Motor neuron (in vitro differentiated cells): ENCODE results near the gene NR1H4. TPM values are rescaled to one million over a fixed set of nuclear protein-coding genes. Genes with fewer than 3 reads are reported as not detected.
A peak's percentile ranks its signal among the peaks of the same experiment; 100 is the strongest.

Experiments used
- ATAC-seq, 8 experiments: fragments of 200-7000 bp; cut with Tn5 transposase; replicated peaks in 6 of 8; 2 replicates each; pipeline ENCODE4 v1.8.0; 2021; ENCODE audit warnings: mild to moderate bottlenecking in 8 of 8, moderate library complexity in 8 of 8
- H3K27ac ChIP-seq, 2 donors: fragments of 250-450 bp; sonication (Bioruptor Pico); 2 replicates each; pipeline ENCODE4 v1.9.0; 2021; ENCODE audit warnings: antibody characterized with exemption in 2 of 2, mild to moderate bottlenecking in 2 of 2, moderate library complexity in 1 of 2
- H3K4me1 ChIP-seq, 2 donors: fragments of 250-450 bp; sonication (Bioruptor Pico); replicated peaks in 1 of 2; 2 replicates each; pipeline ENCODE4 v1.6.1; 2021; ENCODE audit warnings: antibody characterized with exemption in 2 of 2, mild to moderate bottlenecking in 2 of 2, moderate library complexity in 1 of 2
- H3K4me3 ChIP-seq, 5 donors: fragments of 250-450 bp; sonication (Bioruptor Pico); 2 replicates each; pipeline ENCODE4 v1.9.0; 2021; ENCODE audit warnings: antibody characterized with exemption in 5 of 5, mild to moderate bottlenecking in 5 of 5, moderate library complexity in 4 of 5
- WGBS, 10 experiments: fragments of 450-650 bp; shearing (Covaris generic); methylation state at CpG; one replicate each; pipeline ENCODE4 v1.0.0; 2022; 5-methylcytosine and 5-hydroxymethylcytosine counted together
- in situ Hi-C, 9 experiments: fragments of 400-800 bp; cut with MboI; loops; one replicate each; pipeline ENCODE4 v1.15.0; 2021; ENCODE audit warnings: low sequenced_read_pairs in 9 of 9, low pct_unique_long_range_greater_than_20kb in 2 of 9; ENCODE audit not compliant: unreplicated experiment in 9 of 9
- total RNA-seq, 8 experiments: library from RNA; unstranded; fragments of 300-600 nt; gene quantifications; 2 replicates each; pipeline versions ENCODE4 v1.2.3 to v1.2.4, GENCODE V29; 2022

The NR1H4 gene
- total RNA-seq, 8 experiments from 2014 or later: 0.05 to 6.1 (median 1.00) TPM; not detected in 5

GRCh38 chr12:100476013-100476751 lies 2.5 kb downstream of the NR1H4 start:
- no peak overlapping the region for H3K27ac ChIP-seq
- H3K4me3 ChIP-seq: no peak overlapping the region
- 28 to 100% (median 74%) methylated on average over 1 to 13 of the region's 14 CpGs; no CpG with 5 or more reads in 2 of the 10 experiments for WGBS, 10 experiments
- H3K4me1 ChIP-seq: no peaks in the 10 kb centered on the region
- in situ Hi-C loops: no loop called here
- ATAC-seq: no peak

- Histone ChIP-seq H3K27ac (no peak overlapping the region), H3K4me3 (no peak overlapping the region), H3K4me1 (no peaks in the 10 kb centered on the region)
- ATAC-seq: no peak
- WGBS, 10 experiments: 46 to 91% (median 73%) methylated on average over 1 to 5 of the region's 5 CpGs
- in situ Hi-C loops: no loop called here
These were observed 7.4 kb downstream of the NR1H4 start for GRCh38 chr12:100481021-100481420.

GRCh38 chr12:100484183-100484886 lies 10.7 kb downstream of the NR1H4 start:
- Histone ChIP-seq H3K27ac (no peak overlapping the region), H3K4me1 (no peaks in the 10 kb centered on the region), H3K4me3 (no peak overlapping the region)
- ATAC-seq: no peak
- 32 to 100% (median 81%) methylated on average over 1 to 6 of the region's 6 CpGs; no CpG with 5 or more reads in 1 of the 10 experiments for WGBS, 10 experiments
- in situ Hi-C loops: no loop called here

GRCh38 chr12:100484891-100485471 lies 11.3 kb downstream of the NR1H4 start:
- no peak overlapping the region for H3K4me3 ChIP-seq
- H3K27ac ChIP-seq: no peak overlapping the region
- no peak for ATAC-seq
- H3K4me1 ChIP-seq: no peaks in the 10 kb centered on the region
- in situ Hi-C loops: no loop called here

GRCh38 chr12:100485983-100486382 lies 12.3 kb downstream of the NR1H4 start:
- Histone ChIP-seq H3K4me1 (no peaks in the 10 kb centered on the region), H3K4me3 (no peak overlapping the region), H3K27ac (no peak overlapping the region)
- in situ Hi-C loops: no loop called here
- ATAC-seq: peak in 3 of 8 experiments; percentile 72 to 98 (median 81)
- WGBS, 10 experiments: 16 to 100% (median 71%) methylated on average over 1 to 5 of the region's 5 CpGs; no CpG with 5 or more reads in 1 of the 10 experiments

- Histone ChIP-seq H3K4me1 (no peaks in the 10 kb centered on the region), H3K4me3 (no peak overlapping the region), H3K27ac (no peak overlapping the region)
- WGBS, 10 experiments: 0 to 100% (median 59%) methylated on average over 2 to 3 of the region's 3 CpGs; no CpG with 5 or more reads in 2 of the 10 experiments
- in situ Hi-C loops: no loop called here
- ATAC-seq: peak in 2 of 8 experiments; percentile 48 to 87
These were observed 15.7 kb downstream of the NR1H4 start for GRCh38 chr12:100489251-100489820.

GRCh38 chr12:100490056-100490455 lies 16.4 kb downstream of the NR1H4 start:
- no peak overlapping the region for H3K27ac ChIP-seq
- ATAC-seq: no peak
- WGBS, 10 experiments: 30 to 86% (median 57%) methylated on average over 1 of the region's 1 CpG; no CpG with 5 or more reads in 5 of the 10 experiments
- in situ Hi-C loops: no loop called here
- no peaks in the 10 kb centered on the region for H3K4me1 ChIP-seq
- H3K4me3 ChIP-seq: no peak overlapping the region

- no peak for ATAC-seq
- Histone ChIP-seq H3K4me1 (no peaks in the 10 kb centered on the region), H3K4me3 (no peak overlapping the region), H3K27ac (no peak overlapping the region)
- 0 to 100% (median 51%) methylated on average over 1 to 3 of the region's 4 CpGs for WGBS, 10 experiments
- in situ Hi-C loops: no loop called here
These were observed 17.4 kb downstream of the NR1H4 start for GRCh38 chr12:100491104-100491503.

GRCh38 chr12:100493396-100494012 lies 19.8 kb downstream of the NR1H4 start:
- in situ Hi-C loops: no loop called here
- no peaks in the 10 kb centered on the region for H3K4me1 ChIP-seq
- no peak overlapping the region for H3K27ac ChIP-seq
- H3K4me3 ChIP-seq: no peak overlapping the region
- WGBS, 10 experiments: 40 to 90% (median 69%) methylated on average over 2 to 6 of the region's 6 CpGs; no CpG with 5 or more reads in 1 of the 10 experiments
- no peak for ATAC-seq

- ATAC-seq: no peak
These were observed 20.4 kb downstream of the NR1H4 start for GRCh38 chr12:100494026-100494425.

GRCh38 chr12:100494538-100494937 lies 20.9 kb downstream of the NR1H4 start:
- Histone ChIP-seq H3K4me1 (no peaks in the 10 kb centered on the region), H3K27ac (no peak overlapping the region), H3K4me3 (no peak overlapping the region)
- 11 to 100% (median 89%) methylated on average over 1 to 2 of the region's 2 CpGs; no CpG with 5 or more reads in 2 of the 10 experiments for WGBS, 10 experiments
- ATAC-seq: no peak
- in situ Hi-C loops: no loop called here

More at GRCh38 chr12:100494026-100494425, 20.4 kb downstream of the NR1H4 start:
- H3K27ac ChIP-seq: no peak overlapping the region
- H3K4me1 ChIP-seq: no peaks in the 10 kb centered on the region
- H3K4me3 ChIP-seq: no peak overlapping the region
- 27 to 86% (median 50%) methylated on average over 2 of the region's 2 CpGs; no CpG with 5 or more reads in 3 of the 10 experiments for WGBS, 10 experiments
- in situ Hi-C loops: no loop called here

GRCh38 chr12:100497105-100497795 lies 23.6 kb downstream of the NR1H4 start:
- Histone ChIP-seq H3K4me1 (no peaks in the 10 kb centered on the region), H3K27ac (no peak overlapping the region), H3K4me3 (no peak overlapping the region)
- in situ Hi-C loops: no loop called here
- WGBS, 10 experiments: 28 to 93% (median 79%) methylated on average over 4 to 15 of the region's 15 CpGs; no CpG with 5 or more reads in 1 of the 10 experiments
- ATAC-seq: no peak
